Neuronal stem cell (in vitro differentiated cells): Measurements from ENCODE around the gene TMEM167A.

ENCODE experiments used
- DNase-seq: peaks from one replicate; pipeline ENCODE4 v3.0.0-alpha.2; 2013; ENCODE audit warnings: low spot score
- H2AFZ ChIP-seq: one replicate; pipeline ENCODE4 v1.6.1; 2013; ENCODE audit warnings: mild to moderate bottlenecking, low read length, inconsistent platforms
- H2AK5ac ChIP-seq: 2 replicates; pipeline ENCODE4 v1.6.1; 2013; ENCODE audit warnings: low read depth, mild to moderate bottlenecking, inconsistent platforms, low read length, moderate library complexity, mixed read lengths
- H2BK120ac ChIP-seq: 2 replicates; pipeline ENCODE4 v1.6.1; 2013; ENCODE audit warnings: low read depth, mild to moderate bottlenecking, inconsistent platforms, low read length, moderate library complexity, mixed read lengths
- H2BK12ac ChIP-seq: one replicate; pipeline ENCODE4 v1.6.1; 2013; ENCODE audit warnings: low read length, inconsistent platforms
- H2BK15ac ChIP-seq: 2 replicates; pipeline ENCODE4 v1.6.1; 2013; ENCODE audit warnings: mild to moderate bottlenecking, low read length, inconsistent platforms, mixed read lengths
- H2BK5ac ChIP-seq: one replicate; pipeline ENCODE4 v1.6.1; 2013; ENCODE audit warnings: inconsistent platforms, mild to moderate bottlenecking, low read length, moderate library complexity
- H3K14ac ChIP-seq: one replicate; pipeline ENCODE4 v1.6.1; 2013; ENCODE audit warnings: low read length, inconsistent platforms
- H3K18ac ChIP-seq: 2 replicates; pipeline ENCODE4 v1.6.1; 2013; ENCODE audit warnings: low read length, inconsistent platforms
- H3K23ac ChIP-seq: 2 replicates; pipeline ENCODE4 v1.6.1; 2013; ENCODE audit warnings: low read depth, mild to moderate bottlenecking, mixed read lengths, low read length, inconsistent platforms; ENCODE audit not compliant: poor library complexity
- H3K27ac ChIP-seq: replicated peaks from 3 replicates; pipeline ENCODE4 v1.5.1; 2013; ENCODE audit warnings: low read length, inconsistent platforms
- H3K27me3 ChIP-seq, 3 experiments: 2 replicates each; pipeline ENCODE4 v1.6.1; 2013; ENCODE audit warnings: low read length in 3 of 3, mild to moderate bottlenecking in 2 of 3, inconsistent platforms in 1 of 3, low read depth in 1 of 3, mixed read lengths in 1 of 3, moderate library complexity in 1 of 3; ENCODE audit not compliant: control insufficient read depth in 3 of 3, insufficient read depth in 3 of 3
- H3K36me3 ChIP-seq, 2 donors: replicated peaks in 1 of 2; 2 replicates each; pipeline ENCODE4 v1.6.1; 2013; ENCODE audit warnings: low read length in 2 of 2; ENCODE audit not compliant: control insufficient read depth in 2 of 2, insufficient read depth in 2 of 2
- H3K4ac ChIP-seq: 2 replicates; pipeline ENCODE4 v1.6.1; 2013; ENCODE audit warnings: inconsistent platforms, mild to moderate bottlenecking, low read length, moderate library complexity
- H3K4me1 ChIP-seq, 2 donors: 1 replicate in 1 of 2; 2 replicates in 1 of 2; pipeline ENCODE4 v1.6.1; 2013; ENCODE audit warnings: low read length in 2 of 2, low read depth in 1 of 2; ENCODE audit not compliant: control insufficient read depth in 2 of 2, insufficient read depth in 1 of 2
- H3K4me2 ChIP-seq: one replicate; pipeline ENCODE4 v1.6.1; 2013; ENCODE audit warnings: mild to moderate bottlenecking, low read length, inconsistent platforms; ENCODE audit not compliant: insufficient read depth, poor library complexity, severe bottlenecking
- H3K4me3 ChIP-seq, 2 donors: 2 replicates each; pipeline ENCODE4 v1.5.1; 2013; ENCODE audit warnings: low read length in 2 of 2, mild to moderate bottlenecking in 2 of 2, inconsistent platforms in 1 of 2, moderate library complexity in 1 of 2
- H3K79me1 ChIP-seq: one replicate; pipeline ENCODE4 v1.6.1; 2013; ENCODE audit warnings: low read depth, mild to moderate bottlenecking, inconsistent platforms, low read length, moderate library complexity
- H3K9ac ChIP-seq: one replicate; pipeline ENCODE4 v1.6.1; 2013; ENCODE audit warnings: mild to moderate bottlenecking, low read depth, low read length, inconsistent platforms; ENCODE audit not compliant: poor library complexity
- H3K9me3 ChIP-seq, 2 donors: replicated peaks in 1 of 2; 2 replicates each; pipeline versions ENCODE3 to v1.6.1; 2013; ENCODE audit warnings: low read length in 2 of 2, mild to moderate bottlenecking in 2 of 2, inconsistent platforms in 1 of 2, low read depth in 1 of 2, mixed read lengths in 1 of 2, moderate library complexity in 1 of 2; ENCODE audit not compliant: control insufficient read depth in 2 of 2, insufficient read depth in 1 of 2
- H4K8ac ChIP-seq: one replicate; pipeline ENCODE4 v1.6.1; 2013; ENCODE audit warnings: low read depth, mild to moderate bottlenecking, inconsistent platforms, low read length, moderate library complexity
- H4K91ac ChIP-seq: one replicate; pipeline ENCODE4 v1.6.1; 2013; ENCODE audit warnings: low read length, low read depth, mild to moderate bottlenecking, inconsistent platforms; ENCODE audit not compliant: poor library complexity
- WGBS, 2 donors: extraction: QIAGEN DNeasy Blood & Tissue Kit; methylation state at CpG; one replicate each; pipeline ENCODE4 v1.1.7; 2013; ENCODE audit warnings: missing lambda C conversion rate in 2 of 2, mixed read lengths in 1 of 2; ENCODE audit not compliant: insufficient read length in 2 of 2, insufficient replicate concordance in 1 of 2; ENCODE audit errors: extremely low coverage in 2 of 2; 5-methylcytosine and 5-hydroxymethylcytosine counted together

The TMEM167A gene

DNA sequence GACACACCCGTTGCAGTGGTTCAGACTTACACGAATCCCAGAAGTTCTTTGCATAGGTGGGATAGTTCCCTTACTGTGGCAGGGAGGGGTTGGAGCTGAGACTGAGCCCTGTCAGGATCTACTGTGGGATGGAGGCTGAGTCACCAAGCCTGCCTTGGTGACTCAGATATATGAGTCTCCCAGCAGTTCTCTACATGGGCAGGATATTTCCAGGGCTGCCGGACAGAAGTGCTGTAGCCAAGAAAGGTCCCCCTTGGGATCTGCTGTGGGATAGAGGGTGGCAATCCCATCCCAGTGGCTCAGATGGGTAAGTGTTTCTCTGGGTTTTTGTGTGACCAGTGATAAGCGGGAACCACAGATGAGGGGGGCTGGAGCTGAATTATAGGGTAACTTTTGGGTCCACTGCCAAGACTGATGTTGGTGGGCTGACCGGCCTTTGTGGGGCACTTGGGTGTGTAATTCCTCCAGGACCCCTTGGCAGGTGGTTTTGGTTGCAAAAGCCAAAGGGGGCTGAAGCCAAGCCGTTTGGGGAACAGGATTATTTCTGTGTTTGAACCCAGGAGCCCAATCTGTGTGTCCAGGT is 18.9 kb upstream of the TMEM167A start:
- Histone ChIP-seq H3K23ac (no peak overlapping the region), H2BK15ac (no peak overlapping the region), H3K4ac (no peak overlapping the region), H3K36me3 (no peaks in the 10 kb centered on the region), H2BK120ac (no peak overlapping the region), H2AFZ (no peak overlapping the region), H2AK5ac (no peak overlapping the region), H3K18ac (no peak overlapping the region), H3K4me3 (no peak overlapping the region), H3K4me1 (peaks cover 0 to 10% of the 10 kb centered on the region in 2 donors), H3K79me1 (no peaks in the 10 kb centered on the region), H2BK12ac (no peak overlapping the region), H3K9ac (no peak overlapping the region), H4K8ac (no peak overlapping the region), H3K27me3 (no peaks in the 10 kb centered on the region), H4K91ac (peak overlapping the region; percentile 22), H3K9me3 (peaks cover 2 to 13% of the 10 kb centered on the region in 2 donors), H3K4me2 (no peak overlapping the region), H3K14ac (no peak overlapping the region), H2BK5ac (no peak overlapping the region), H3K27ac (no peak overlapping the region)
- WGBS, 2 donors: no CpG with 5 or more reads among the region's 6 CpGs
- no peak for DNase-seq

DNA sequence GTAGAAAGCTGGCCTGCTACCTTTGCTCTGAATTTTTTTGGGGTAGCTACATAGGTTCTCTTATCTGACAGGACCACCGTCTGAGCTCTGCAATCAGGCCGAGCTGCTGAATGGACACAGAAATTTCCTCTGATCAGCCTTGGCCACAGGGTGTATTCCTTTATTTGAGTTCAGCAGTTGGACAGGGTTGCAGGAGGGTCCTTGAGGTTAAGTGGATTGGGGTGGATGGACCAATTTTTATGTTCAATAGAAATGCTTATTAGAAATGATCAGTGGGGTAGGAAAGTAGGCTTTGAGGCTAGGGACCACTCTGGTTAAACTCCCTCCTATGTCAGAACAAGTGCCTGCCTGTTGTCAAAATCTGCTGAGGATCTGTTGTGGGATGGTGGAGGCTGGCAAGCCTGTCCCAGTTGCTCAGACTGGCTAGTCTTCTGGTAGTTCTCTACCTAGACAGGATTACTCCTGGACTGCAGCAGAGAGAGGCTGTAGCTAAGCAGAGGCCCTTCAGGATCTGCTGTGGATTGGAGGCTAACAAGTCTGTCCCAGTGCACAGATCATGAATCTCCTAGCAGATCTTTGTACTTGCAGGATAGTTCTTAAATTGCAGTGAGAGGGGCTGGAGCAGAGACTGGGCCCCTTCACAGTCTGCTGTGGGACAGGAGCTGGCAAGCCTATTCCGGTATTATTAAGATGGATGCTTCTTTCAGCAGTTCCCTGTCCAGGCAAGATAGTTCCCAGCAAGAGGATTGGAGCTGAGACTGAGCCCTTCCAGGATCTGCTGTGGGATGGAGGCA is 18.2 kb upstream of the TMEM167A start:
- Histone ChIP-seq H3K9ac (no peak overlapping the region), H3K4me1 (peaks cover 0 to 10% of the 10 kb centered on the region in 2 donors), H2BK12ac (no peak overlapping the region), H3K4me3 (no peak overlapping the region), H3K9me3 (peaks cover 2 to 16% of the 10 kb centered on the region in 2 donors), H2BK15ac (no peak overlapping the region), H3K14ac (no peak overlapping the region), H3K4ac (no peak overlapping the region), H4K91ac (no peak overlapping the region), H2BK5ac (no peak overlapping the region), H2AK5ac (no peak overlapping the region), H4K8ac (no peak overlapping the region), H3K79me1 (no peaks in the 10 kb centered on the region), H3K27me3 (no peaks in the 10 kb centered on the region), H2BK120ac (no peak overlapping the region), H3K23ac (no peak overlapping the region), H3K18ac (no peak overlapping the region), H3K27ac (no peak overlapping the region), H3K36me3 (no peaks in the 10 kb centered on the region), H3K4me2 (no peak overlapping the region), H2AFZ (no peak overlapping the region)
- no CpG with 5 or more reads among the region's 3 CpGs for WGBS, 2 donors
- no peak for DNase-seq

DNA sequence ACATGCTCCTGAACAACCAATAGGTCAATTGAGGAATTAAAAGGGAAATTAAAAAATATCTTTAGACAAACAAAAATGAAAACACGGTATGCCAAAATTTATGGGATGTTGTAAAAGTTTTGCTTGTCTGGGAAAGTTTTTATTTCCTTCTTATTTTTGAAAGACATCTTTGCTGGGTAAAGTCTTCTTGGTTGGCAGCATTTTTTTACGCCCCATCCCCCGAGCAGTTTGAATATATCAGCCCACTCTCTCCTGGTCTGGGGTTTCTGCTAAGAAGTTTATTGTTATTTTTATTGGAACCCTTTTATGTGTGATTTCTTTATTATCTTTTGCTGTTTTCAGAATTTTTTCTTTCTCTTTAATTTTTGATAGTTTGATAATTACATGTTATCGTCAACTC is 16.5 kb upstream of the TMEM167A start:
- Histone ChIP-seq H2AK5ac (no peak overlapping the region), H2BK15ac (no peak overlapping the region), H3K36me3 (no peaks in the 10 kb centered on the region), H3K9me3 (peaks cover 2 to 22% of the 10 kb centered on the region in 2 donors), H3K18ac (no peak overlapping the region), H2BK5ac (no peak overlapping the region), H2AFZ (no peak overlapping the region), H3K4me2 (no peak overlapping the region), H3K79me1 (no peaks in the 10 kb centered on the region), H3K14ac (no peak overlapping the region), H3K4me3 (no peak overlapping the region), H3K9ac (no peak overlapping the region), H2BK120ac (no peak overlapping the region), H4K91ac (no peak overlapping the region), H4K8ac (no peak overlapping the region), H3K27me3 (no peaks in the 10 kb centered on the region), H3K23ac (no peak overlapping the region), H2BK12ac (no peak overlapping the region), H3K4ac (no peak overlapping the region), H3K4me1 (no peaks in the 10 kb centered on the region), H3K27ac (no peak overlapping the region)
- DNase-seq: no peak
- WGBS, 2 donors: no CpG with 5 or more reads among the region's 4 CpGs

DNA sequence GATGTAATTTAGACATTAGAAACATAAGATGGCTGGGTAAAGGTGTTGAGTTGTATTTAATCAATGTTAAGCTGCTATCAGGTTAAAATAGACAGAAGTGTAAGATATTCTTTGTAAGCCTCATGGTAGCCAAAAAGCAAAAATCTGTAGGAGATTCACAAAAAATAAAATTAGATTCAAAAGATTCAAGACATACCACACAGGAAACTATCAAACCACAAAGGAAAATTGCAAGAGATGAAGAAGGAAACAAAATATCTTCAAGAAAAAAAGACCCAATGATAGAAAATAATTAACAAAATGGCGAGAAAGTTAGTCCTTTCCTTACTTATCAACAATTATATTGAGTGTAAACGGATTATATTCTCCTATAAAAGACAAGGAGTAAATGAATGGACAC is 15.4 kb upstream of the TMEM167A start:
- H2BK12ac ChIP-seq: no peak overlapping the region
- no peak overlapping the region for H3K18ac ChIP-seq
- H3K4me2 ChIP-seq: no peak overlapping the region
- no peak overlapping the region for H2BK5ac ChIP-seq
- H3K4ac ChIP-seq: no peak overlapping the region
- H3K23ac ChIP-seq: no peak overlapping the region
- H2BK120ac ChIP-seq: no peak overlapping the region
- H3K27me3 ChIP-seq: no peaks in the 10 kb centered on the region
- no peak overlapping the region for H3K4me3 ChIP-seq
- no peak overlapping the region for H4K8ac ChIP-seq
- WGBS, 2 donors: no CpG with 5 or more reads among the region's 2 CpGs
- peaks cover 2 to 22% of the 10 kb centered on the region in 2 donors for H3K9me3 ChIP-seq
- no peak overlapping the region for H2AK5ac ChIP-seq
- no peaks in the 10 kb centered on the region for H3K4me1 ChIP-seq
- H3K36me3 ChIP-seq: no peaks in the 10 kb centered on the region
- H3K27ac ChIP-seq: no peak overlapping the region
- DNase-seq: no peak
- H4K91ac ChIP-seq: no peak overlapping the region
- H2BK15ac ChIP-seq: no peak overlapping the region
- no peak overlapping the region for H3K9ac ChIP-seq
- H3K79me1 ChIP-seq: no peaks in the 10 kb centered on the region
- no peak overlapping the region for H3K14ac ChIP-seq
- no peak overlapping the region for H2AFZ ChIP-seq
